Lower leg skin (tissue), 3 donors: ENCODE measurements around the gene PCCB.

Source experiments
- POLR2A ChIP-seq, 2 donors: fragments of 450-650 bp; IDR thresholded peaks; one replicate each; pipeline ENCODE4 v1.6.1; 2016 to 2017; ENCODE audit warnings: antibody characterized with exemption in 2 of 2, mild to moderate bottlenecking in 1 of 2, moderate library complexity in 1 of 2
- TF ChIP-seq, protein P1 (sequence below), 3 donors: fragments of 450-650 bp; IDR thresholded peaks; one replicate each; pipeline ENCODE4 v1.5.1; 2016; ENCODE audit warnings: antibody characterized with exemption in 3 of 3, mild to moderate bottlenecking in 3 of 3, moderate library complexity in 2 of 3

DNA sequence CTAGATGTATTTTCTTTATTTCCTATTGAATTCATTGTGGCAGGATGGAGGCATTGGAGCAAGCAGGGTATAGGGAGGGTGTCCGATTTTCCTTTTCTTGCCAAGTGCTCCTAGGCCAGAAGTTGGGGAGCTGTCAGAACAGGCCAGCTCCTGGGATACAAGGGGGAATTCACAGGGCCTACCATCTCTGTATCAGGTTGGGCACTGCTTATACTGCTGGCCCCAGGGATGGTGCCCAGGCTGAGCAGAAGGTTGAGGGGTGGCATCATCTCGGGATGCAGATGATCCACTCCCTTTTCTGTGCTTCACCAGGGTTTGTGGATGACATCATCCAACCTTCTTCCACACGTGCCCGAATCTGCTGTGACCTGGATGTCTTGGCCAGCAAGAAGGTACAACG lies 79.5 kb downstream of the PCCB start:
- TF ChIP-seq, protein P1, sequence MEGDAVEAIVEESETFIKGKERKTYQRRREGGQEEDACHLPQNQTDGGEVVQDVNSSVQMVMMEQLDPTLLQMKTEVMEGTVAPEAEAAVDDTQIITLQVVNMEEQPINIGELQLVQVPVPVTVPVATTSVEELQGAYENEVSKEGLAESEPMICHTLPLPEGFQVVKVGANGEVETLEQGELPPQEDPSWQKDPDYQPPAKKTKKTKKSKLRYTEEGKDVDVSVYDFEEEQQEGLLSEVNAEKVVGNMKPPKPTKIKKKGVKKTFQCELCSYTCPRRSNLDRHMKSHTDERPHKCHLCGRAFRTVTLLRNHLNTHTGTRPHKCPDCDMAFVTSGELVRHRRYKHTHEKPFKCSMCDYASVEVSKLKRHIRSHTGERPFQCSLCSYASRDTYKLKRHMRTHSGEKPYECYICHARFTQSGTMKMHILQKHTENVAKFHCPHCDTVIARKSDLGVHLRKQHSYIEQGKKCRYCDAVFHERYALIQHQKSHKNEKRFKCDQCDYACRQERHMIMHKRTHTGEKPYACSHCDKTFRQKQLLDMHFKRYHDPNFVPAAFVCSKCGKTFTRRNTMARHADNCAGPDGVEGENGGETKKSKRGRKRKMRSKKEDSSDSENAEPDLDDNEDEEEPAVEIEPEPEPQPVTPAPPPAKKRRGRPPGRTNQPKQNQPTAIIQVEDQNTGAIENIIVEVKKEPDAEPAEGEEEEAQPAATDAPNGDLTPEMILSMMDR (IDR thresholded peaks at IDR 0.05): no peak
- TF ChIP-seq POLR2A (IDR thresholded peaks at IDR 0.05): no peak
